HEK293 (cell line): ENCODE measurements around the gene SEC16A.
"Not testable (repeated sequence)": the region's sequence is repeated elsewhere in the genome, so short reads cannot be mapped to it uniquely, and the experiment has no call there.

Source experiments
- CTCF ChIA-PET: fragments of 350-600 bp; formaldehyde crosslinking; extraction: SDS; loops from one replicate; lab custom pipeline; 2021; ENCODE audit warnings: antibody characterized with exemption; lab: Yijun Ruan, JAX
- POLR2A ChIA-PET: fragments of 300-600 bp; formaldehyde crosslinking; extraction: SDS; loops from one replicate; lab custom pipeline; 2020; ENCODE audit warnings: antibody characterized with exemption, inconsistent platforms; lab: Yijun Ruan, JAX
- H3K27ac ChIP-seq: fragments of 200-500 bp; sonication (Bioruptor generic); 2 replicates; pipeline ENCODE4 v1.5.1; 2014; ENCODE audit warnings: low read depth, low read length, control low read depth, inconsistent platforms; ENCODE audit errors: extremely low read depth
- H3K36me3 ChIP-seq, 2 experiments: fragments of 200-500 bp in 1 of 2; sonication (Bioruptor generic) in 1 of 2; 1 replicate in 1 of 2; 2 replicates in 1 of 2; pipeline ENCODE4 v1.5.1; 2014 to 2017; ENCODE audit warnings: inconsistent platforms in 2 of 2, low read length in 2 of 2; ENCODE audit not compliant: control insufficient read depth in 2 of 2, insufficient read depth in 1 of 2
- H3K4me1 ChIP-seq: fragments of 200-500 bp; sonication (Bioruptor generic); 2 replicates; pipeline ENCODE4 v1.5.1; 2014; ENCODE audit warnings: mild to moderate bottlenecking, low read length, inconsistent platforms; ENCODE audit not compliant: control insufficient read depth, insufficient read depth
- H3K4me3 ChIP-seq: 2 replicates; pipeline ENCODE4 v1.5.1; 2011; ENCODE audit warnings: low read depth, mild to moderate bottlenecking, control low read depth, low read length, moderate library complexity
- H3K9me3 ChIP-seq: fragments of 200-500 bp; sonication (Bioruptor generic); 2 replicates; pipeline ENCODE4 v1.5.1; 2014; ENCODE audit warnings: low read depth, low read length, inconsistent platforms; ENCODE audit not compliant: control insufficient read depth, insufficient read depth
- AEBP2 ChIP-seq: fragments of 450-650 bp; formaldehyde crosslinking; IDR thresholded peaks from 2 replicates; pipeline ENCODE4 v1.5.1; 2016; ENCODE audit warnings: missing biosample characterization, missing genetic modification characterization, borderline replicate concordance
- GLIS1 ChIP-seq: fragments of 450-650 bp; formaldehyde crosslinking; IDR thresholded peaks from 2 replicates; pipeline ENCODE4 v1.5.1; 2016; ENCODE audit warnings: missing biosample characterization, missing genetic modification characterization
- GLIS2 ChIP-seq: fragments of 450-650 bp; formaldehyde crosslinking; IDR thresholded peaks from 2 replicates; pipeline ENCODE4 v1.5.1; 2016; ENCODE audit warnings: missing biosample characterization, missing genetic modification characterization
- KLF1 ChIP-seq: fragments of 450-650 bp; formaldehyde crosslinking; IDR thresholded peaks from 2 replicates; pipeline ENCODE4 v1.5.1; 2016; ENCODE audit warnings: missing biosample characterization, missing genetic modification characterization
- KLF8 ChIP-seq: fragments of 450-650 bp; formaldehyde crosslinking; IDR thresholded peaks from 2 replicates; pipeline ENCODE4 v1.5.1; 2016; ENCODE audit warnings: missing biosample characterization, missing genetic modification characterization
- PRDM10 ChIP-seq: fragments of 450-650 bp; formaldehyde crosslinking; IDR thresholded peaks from 2 replicates; pipeline ENCODE4 v1.5.1; 2016; ENCODE audit warnings: missing biosample characterization, missing genetic modification characterization
- SP7 ChIP-seq: fragments of 450-650 bp; formaldehyde crosslinking; IDR thresholded peaks from 2 replicates; pipeline ENCODE4 v1.5.1; 2016; ENCODE audit warnings: missing biosample characterization, missing genetic modification characterization
- ZBTB17 ChIP-seq: fragments of 450-650 bp; formaldehyde crosslinking; IDR thresholded peaks from 2 replicates; pipeline ENCODE4 v1.5.1; 2016; ENCODE audit warnings: missing biosample characterization, missing genetic modification characterization
- ZFP69B ChIP-seq: fragments of 450-650 bp; formaldehyde crosslinking; IDR thresholded peaks from 2 replicates; pipeline ENCODE4 v1.5.1; 2016; ENCODE audit warnings: missing biosample characterization, missing genetic modification characterization
- ZNF140 ChIP-seq: fragments of 450-650 bp; formaldehyde crosslinking; IDR thresholded peaks from 2 replicates; pipeline ENCODE4 v1.5.1; 2016; ENCODE audit warnings: missing biosample characterization, missing genetic modification characterization
- ZNF311 ChIP-seq: fragments of 450-650 bp; formaldehyde crosslinking; IDR thresholded peaks from 2 replicates; pipeline ENCODE4 v1.5.1; 2017; ENCODE audit warnings: missing biosample characterization, missing genetic modification characterization, borderline replicate concordance
- ZNF624 ChIP-seq: fragments of 450-650 bp; formaldehyde crosslinking; IDR thresholded peaks from 2 replicates; pipeline ENCODE4 v1.5.1; 2017; ENCODE audit warnings: missing biosample characterization, missing genetic modification characterization
- ZNF645 ChIP-seq: fragments of 450-650 bp; formaldehyde crosslinking; IDR thresholded peaks from 2 replicates; pipeline ENCODE4; 2016; ENCODE audit warnings: missing biosample characterization, missing genetic modification characterization
- ZNF792 ChIP-seq: fragments of 450-650 bp; formaldehyde crosslinking; IDR thresholded peaks from 2 replicates; pipeline ENCODE4 v1.5.1; 2016; ENCODE audit warnings: missing biosample characterization, missing genetic modification characterization

The SEC16A gene

GRCh38 chr9:136429075-136429628 is 53.7 kb downstream of the SEC16A start:
- ChIA-PET CTCF (no interaction called here), POLR2A (no interaction called here)
- peaks cover 0 to 60% of the 10 kb centered on the region in 2 experiments; a peak in 2 of 3 replicates for H3K36me3 ChIP-seq

DNA sequence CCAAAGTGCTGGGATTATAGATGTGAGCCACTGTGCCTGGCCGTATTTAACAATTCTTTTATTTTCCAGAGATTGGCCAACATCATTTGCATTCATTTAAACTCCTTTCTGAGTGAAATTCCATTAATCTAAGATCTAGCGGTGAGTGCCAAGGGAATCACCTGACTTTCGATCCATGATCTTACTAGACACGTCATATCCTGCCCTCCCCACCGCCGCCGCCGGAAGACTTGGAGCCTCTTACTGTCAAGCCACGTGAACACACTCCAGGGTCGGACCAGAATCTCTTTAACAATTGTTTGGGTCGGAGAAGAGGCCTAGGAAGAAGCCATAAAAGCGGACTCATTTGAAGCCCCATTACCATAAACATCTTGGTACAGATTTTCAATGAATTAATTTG is 56.1 kb downstream of the SEC16A start:
- POLR2A ChIA-PET: interaction anchor here (1.5 to 2.4 kb wide), 3 partner anchors 10 to 64 kb away, joined by 4 to 10 read pairs (median 5); no protein-coding TSS in a partner anchor
- Histone ChIP-seq H3K4me3 (no peak overlapping the region), H3K36me3 (peaks cover 0 to 60% of the 10 kb centered on the region in 2 experiments; a peak in 2 of 3 replicates), H3K9me3 (no peaks in the 10 kb centered on the region), H3K4me1 (no peaks in the 10 kb centered on the region), H3K27ac (no peak overlapping the region)
- CTCF ChIA-PET: no interaction called here
- TF ChIP-seq ZNF645 (tag by site-specific recombination) (no peak), AEBP2 (tag by site-specific recombination) (no peak), ZFP69B (tag by site-specific recombination) (no peak), ZNF792 (tag by site-specific recombination) (no peak), ZNF311 (tag by site-specific recombination) (no peak), ZBTB17 (tag by site-specific recombination) (no peak), ZNF624 (no peak)

More at GRCh38 chr9:136429075-136429628, 53.7 kb downstream of the SEC16A start:
- no peaks in the 10 kb centered on the region for H3K4me1 ChIP-seq
- TF ChIP-seq GLIS2 (tag by site-specific recombination) (no peak), ZNF140 (no peak)
- no peaks in the 10 kb centered on the region for H3K9me3 ChIP-seq
- H3K4me3 ChIP-seq: no peak overlapping the region
- H3K27ac ChIP-seq: no peak overlapping the region

- H3K27ac ChIP-seq, H3K4me1 ChIP-seq, H3K4me3 ChIP-seq, H3K9me3 ChIP-seq: not testable (repeated sequence)
- TF ChIP-seq KLF1 (tag by site-specific recombination) (0 out of 2 replicates have a peak, but pooled peaks have one; percentile 4), KLF8 (tag by site-specific recombination) (peak; percentile 24; the same call in 1 of the 2 replicates), PRDM10 (tag by site-specific recombination) (peak; percentile 93), GLIS1 (tag by site-specific recombination) (peak; percentile 42), SP7 (tag by site-specific recombination) (peak; percentile 44; the same call in 1 of the 2 replicates)
- POLR2A ChIA-PET: interaction anchor here (0.7 to 2.5 kb wide), 7 partner anchors 10 to 24 kb away, joined by 3 to 15 read pairs (median 6); partner anchors contain the start of genes ENTR1 and PMPCA
- CTCF ChIA-PET: interaction anchor here (0.7 to 2.0 kb wide), 4 partner anchors 15 to 277 kb away, joined by 3 to 5 read pairs (median 4); partner anchors contain the start of genes DNLZ and INPP5E
- peaks cover 5 to 66% of the 10 kb centered on the region in 2 experiments; a peak in 2 of 3 replicates for H3K36me3 ChIP-seq
Measured at GRCh38 chr9:136425367-136425766, 57.5 kb downstream of the SEC16A start.
